IMR-90 (cell line): ENCODE data around the gene PAM. TPM values are rescaled to one million over a fixed set of nuclear protein-coding genes. Genes with fewer than 3 reads are reported as not detected.

ENCODE experiments used
- ATAC-seq: fragments of 200-7000 bp; cut with Tn5 transposase; 2 replicates; pipeline ENCODE4 v1.9.1; 2020; ENCODE audit warnings: low read depth, mild to moderate bottlenecking, moderate library complexity
- BruUV-seq: library from RNA; stranded (reverse); fragments of 400-500 nt; replicated peaks from 2 replicates; lab custom pipeline; 2021; lab: Mats Ljungman, UMichigan
- CTCF ChIA-PET: fragments of 300-600 bp; formaldehyde crosslinking; extraction: SDS; loops from one replicate; lab custom pipeline; 2021; ENCODE audit warnings: antibody characterized with exemption; lab: Yijun Ruan, JAX
- POLR2A ChIA-PET: fragments of 300-600 bp; sonication (Branson Sonifier 250); formaldehyde crosslinking; loops from one replicate; lab custom pipeline; 2022; ENCODE audit warnings: antibody characterized with exemption; ENCODE audit not compliant: unreplicated experiment; lab: Charles Lee
- DNase-seq: peaks from one replicate; pipeline ENCODE4 v3.0.0; 2013
- H2AFZ ChIP-seq: replicated peaks from 2 replicates; pipeline ENCODE3; 2013; ENCODE audit warnings: low read length, mild to moderate bottlenecking; ENCODE audit not compliant: poor library complexity
- H2AK5ac ChIP-seq: 2 replicates; pipeline ENCODE4 v1.6.1; 2013; ENCODE audit warnings: low read depth, low read length, inconsistent platforms
- H2AK9ac ChIP-seq: replicated peaks from 2 replicates; pipeline ENCODE3; 2013; ENCODE audit warnings: mild to moderate bottlenecking, low read depth, low read length, moderate library complexity; ENCODE audit not compliant: poor library complexity
- H2BK120ac ChIP-seq: 2 replicates; pipeline ENCODE4 v1.6.1; 2013; ENCODE audit warnings: low read depth, low read length, inconsistent platforms
- H2BK15ac ChIP-seq: 3 replicates; pipeline ENCODE4 v1.6.1; 2013; ENCODE audit warnings: low read depth, low read length, inconsistent platforms
- H2BK20ac ChIP-seq: 2 replicates; pipeline ENCODE4 v1.6.1; 2013; ENCODE audit warnings: low read depth, mild to moderate bottlenecking, inconsistent platforms, low read length, moderate library complexity
- H2BK5ac ChIP-seq: 2 replicates; pipeline ENCODE4 v1.6.1; 2013; ENCODE audit warnings: mild to moderate bottlenecking, low read depth, low read length, inconsistent platforms; ENCODE audit not compliant: poor library complexity, severe bottlenecking
- H3K14ac ChIP-seq: replicated peaks from 2 replicates; pipeline ENCODE4 v1.6.1; 2013; ENCODE audit warnings: low read depth, low read length, inconsistent platforms
- H3K18ac ChIP-seq: 2 replicates; pipeline ENCODE4 v1.6.1; 2013; ENCODE audit warnings: low read depth, low read length, control low read depth
- H3K23ac ChIP-seq: 2 replicates; pipeline ENCODE4 v1.6.1; 2013; ENCODE audit warnings: low read depth, low read length, inconsistent platforms
- H3K27ac ChIP-seq: 2 replicates; pipeline ENCODE4 v1.5.1; 2013; ENCODE audit warnings: mild to moderate bottlenecking, control low read depth, low read length; ENCODE audit not compliant: insufficient read depth
- H3K27me3 ChIP-seq: 2 replicates; pipeline ENCODE4 v1.6.1; 2013; ENCODE audit warnings: low read length; ENCODE audit not compliant: control insufficient read depth, insufficient read depth
- H3K36me3 ChIP-seq: 2 replicates; pipeline ENCODE4 v1.6.1; 2013; ENCODE audit warnings: low read length, mixed read lengths; ENCODE audit not compliant: control insufficient read depth, insufficient read depth
- H3K4ac ChIP-seq: 2 replicates; pipeline ENCODE4 v1.6.1; 2013; ENCODE audit warnings: low read depth, low read length, inconsistent platforms
- H3K4me1 ChIP-seq: 2 replicates; pipeline ENCODE4 v1.6.1; 2013; ENCODE audit warnings: low read length, mixed read lengths; ENCODE audit not compliant: control insufficient read depth, insufficient read depth
- H3K4me2 ChIP-seq: 2 replicates; pipeline ENCODE4 v1.6.1; 2013; ENCODE audit warnings: low read depth, mild to moderate bottlenecking, control low read depth, low read length, moderate library complexity
- H3K4me3 ChIP-seq: 2 replicates; pipeline ENCODE4 v1.5.1; 2013; ENCODE audit warnings: low read depth, mild to moderate bottlenecking, control low read depth, low read length, moderate library complexity; ENCODE audit not compliant: insufficient read depth
- H3K56ac ChIP-seq: 2 replicates; pipeline ENCODE4 v1.6.1; 2013; ENCODE audit warnings: low read length, inconsistent platforms; ENCODE audit not compliant: insufficient read depth; ENCODE audit errors: extremely low read depth
- H3K79me1 ChIP-seq, 2 experiments: 2 replicates each; pipeline ENCODE4 v1.6.1; 2013; ENCODE audit warnings: low read length in 2 of 2, inconsistent platforms in 1 of 2, low read depth in 1 of 2
- H3K9ac ChIP-seq: 2 replicates; pipeline ENCODE4 v1.6.1; 2013; ENCODE audit warnings: low read depth, low read length, control low read depth
- H3K9me1 ChIP-seq: 2 replicates; pipeline ENCODE4 v1.6.1; 2013; ENCODE audit warnings: low read length, inconsistent platforms; ENCODE audit not compliant: insufficient read depth
- H3K9me3 ChIP-seq: 2 replicates; pipeline ENCODE4 v1.6.1; 2013; ENCODE audit warnings: low read length; ENCODE audit not compliant: control insufficient read depth, insufficient read depth
- H4K20me1 ChIP-seq: 2 replicates; pipeline ENCODE4 v1.6.1; 2013; ENCODE audit warnings: low read length, inconsistent platforms; ENCODE audit not compliant: insufficient read depth
- H4K5ac ChIP-seq: 2 replicates; pipeline ENCODE4 v1.6.1; 2013; ENCODE audit warnings: mild to moderate bottlenecking, low read depth, low read length, control low read depth
- H4K8ac ChIP-seq, 2 experiments: 2 replicates each; pipeline ENCODE4 v1.6.1; 2013; ENCODE audit warnings: low read depth in 2 of 2, low read length in 2 of 2, control low read depth in 1 of 2, inconsistent platforms in 1 of 2
- H4K91ac ChIP-seq: 2 replicates; pipeline ENCODE4 v1.6.1; 2013; ENCODE audit warnings: low read depth, low read length, inconsistent platforms; ENCODE audit not compliant: insufficient read depth
- BHLHE40 ChIP-seq: fragments of 150-350 bp; IDR thresholded peaks from 2 replicates; pipeline ENCODE4 v1.6.1; 2016; ENCODE audit warnings: mild to moderate bottlenecking, low read depth, low read length
- CHD1 ChIP-seq: IDR thresholded peaks from 2 replicates; pipeline ENCODE4 v1.6.1; 2012; ENCODE audit warnings: low read depth, low read length, improper control_type of control experiment
- MAFK ChIP-seq: IDR thresholded peaks from 2 replicates; pipeline ENCODE4 v1.6.1; 2012; ENCODE audit warnings: low read depth, low read length, improper control_type of control experiment
- POLR2A ChIP-seq: IDR thresholded peaks from 2 replicates; pipeline ENCODE4 v1.6.1; 2012; ENCODE audit warnings: mild to moderate bottlenecking, low read depth, low read length
- USF2 ChIP-seq: fragments of 150-350 bp; IDR thresholded peaks from 2 replicates; pipeline ENCODE4 v1.6.1; 2017; ENCODE audit warnings: mild to moderate bottlenecking, antibody characterized with exemption, low read length, low read depth
- WGBS, 2 experiments: methylation state at CpG; one replicate each; pipeline versions ENCODE4 v1.1.5 to v1.1.7; 2013; ENCODE audit warnings: missing lambda C conversion rate in 2 of 2; ENCODE audit not compliant: insufficient read length in 1 of 2; ENCODE audit errors: extremely low coverage in 2 of 2; 5-methylcytosine and 5-hydroxymethylcytosine counted together
- dilution Hi-C: fragments of 300-500 bp; cut with HindIII; formaldehyde crosslinking; loops from one replicate; pipeline ENCODE4 v1.14.3; 2018; ENCODE audit warnings: low sequenced_read_pairs; ENCODE audit not compliant: unreplicated experiment
- in situ Hi-C: fragments of 300-500 bp; cut with MboI; formaldehyde crosslinking; loops from 3 replicates; pipeline ENCODE4 v1.14.3; 2019; ENCODE audit warnings: low sequenced_read_pairs, inconsistent platforms, mixed read lengths
- intact Hi-C: fragments of 100-400 bp; cut with micrococcal nuclease; formaldehyde crosslinking; loops from 2 replicates; pipeline ENCODE4 v1.10.0; 2022
- polyA plus RNA-seq, 3 experiments: library from polyadenylated mRNA; depleted of rRNA; stranded (reverse); fragments of >200 nt; gene quantifications; 2 replicates each; pipeline ENCODE4 v1.2.3, GENCODE V29; 2012; ENCODE audit warnings: low replicate concordance in 1 of 3
- total RNA-seq: library from RNA; depleted of rRNA; stranded (reverse); fragments of >200 nt; gene quantifications from 2 replicates; pipeline ENCODE4 v1.2.3, GENCODE V29; 2012

Gene PAM
- total and polyA plus RNA-seq, 2 of the 4 experiments (the other 2 are of a cell fraction) = 115 to 179 TPM

GRCh38 chr5:102895976-102896375 is 140.9 kb downstream of the PAM start:
- no peak overlapping the region for H2AK5ac ChIP-seq
- H3K4me1 ChIP-seq = no peaks in the 10 kb centered on the region
- H2BK20ac ChIP-seq = no peak overlapping the region
- BruUV-seq = no TSS peak
- H2BK5ac ChIP-seq = no peak overlapping the region
- no peak overlapping the region for H4K91ac ChIP-seq
- H3K27me3 ChIP-seq = no peaks in the 10 kb centered on the region
- no peak overlapping the region for H3K23ac ChIP-seq
- no peak overlapping the region for H3K4ac ChIP-seq
- CTCF ChIA-PET = no interaction called here
- H3K14ac ChIP-seq = no peak overlapping the region
- H3K18ac ChIP-seq = no peak overlapping the region
- H3K4me3 ChIP-seq = no peak overlapping the region
- H2BK120ac ChIP-seq = no peak overlapping the region
- ATAC-seq (no peak), DNase-seq (no peak)
- H3K36me3 ChIP-seq = peaks cover 2% of the 10 kb centered on the region; the same call in 1 of the 2 replicates
- no peak overlapping the region for H2AFZ ChIP-seq
- H3K9me3 ChIP-seq = no peaks in the 10 kb centered on the region
- H4K5ac ChIP-seq = no peak overlapping the region
- intact Hi-C loops (loop anchor here (1.0 kb wide), 1 partner anchor 15 kb away; no protein-coding TSS in a partner anchor), dilution Hi-C loops (no loop called here), in situ Hi-C loops (no loop called here)
- H3K4me2 ChIP-seq = no peak overlapping the region
- peaks cover 3% of the 10 kb centered on the region; the same call in 1 of the 2 replicates for H3K9me1 ChIP-seq
- H3K9ac ChIP-seq = no peak overlapping the region
- H3K27ac ChIP-seq = no peak overlapping the region
- peaks cover 12 to 25% of the 10 kb centered on the region in 2 experiments; a peak in 3 of 4 replicates for H3K79me1 ChIP-seq
- H4K8ac ChIP-seq = no peak overlapping the region
- POLR2A ChIA-PET = no interaction called here
- TF ChIP-seq BHLHE40 = no peak
- no peak for TF ChIP-seq POLR2A
- no peak for TF ChIP-seq MAFK
- no peak for TF ChIP-seq CHD1
- TF ChIP-seq USF2 = no peak
- H2BK15ac ChIP-seq = no peak overlapping the region
- H3K56ac ChIP-seq = no peak overlapping the region
- whole genome bisulfite sequencing, 2 experiments = no CpG with 5 or more reads among the region's 6 CpGs
- no peaks in the 10 kb centered on the region; the same call in 1 of the 2 replicates for H4K20me1 ChIP-seq
- H2AK9ac ChIP-seq = no peak overlapping the region
